IPS DF 6.9 (cell line): ENCODE data around the gene H3-3A.

Experiments
- DNase-seq: peaks from one replicate; pipeline ENCODE4 v3.0.0-alpha.2; 2013; ENCODE audit warnings: low read depth, low spot score
- H3K27ac ChIP-seq: one replicate; pipeline ENCODE4 v1.5.1; 2013; ENCODE audit warnings: low read length, control low read depth
- H3K27me3 ChIP-seq: 2 replicates; pipeline ENCODE4 v1.6.1; 2013; ENCODE audit warnings: mild to moderate bottlenecking, low read length; ENCODE audit not compliant: control insufficient read depth, insufficient read depth
- H3K36me3 ChIP-seq: 2 replicates; pipeline ENCODE4 v1.6.1; 2013; ENCODE audit warnings: low read length; ENCODE audit not compliant: control insufficient read depth, insufficient read depth
- H3K4me1 ChIP-seq: 2 replicates; pipeline ENCODE4 v1.6.1; 2013; ENCODE audit warnings: low read length; ENCODE audit not compliant: control insufficient read depth, insufficient read depth
- H3K4me3 ChIP-seq: 2 replicates; pipeline ENCODE4 v1.5.1; 2013; ENCODE audit warnings: mild to moderate bottlenecking, low read length
- H3K9me3 ChIP-seq: 2 replicates; pipeline ENCODE4 v1.6.1; 2013; ENCODE audit warnings: low read length, inconsistent platforms; ENCODE audit not compliant: control insufficient read depth, insufficient read depth
- WGBS: extraction: QIAGEN DNeasy Blood & Tissue Kit; methylation state at CpG from one replicate; pipeline ENCODE4 v1.1.7; 2013; ENCODE audit warnings: mixed read lengths, missing lambda C conversion rate; ENCODE audit not compliant: insufficient read length, insufficient coverage; 5-methylcytosine and 5-hydroxymethylcytosine counted together

H3-3A gene

GRCh38 chr1:226111883-226112261 is 49.4 kb downstream of the H3-3A start:
- Histone ChIP-seq H3K36me3 (no peaks in the 10 kb centered on the region), H3K9me3 (no peaks in the 10 kb centered on the region), H3K27me3 (no peaks in the 10 kb centered on the region), H3K4me1 (peaks cover 8% of the 10 kb centered on the region), H3K27ac (no peak overlapping the region), H3K4me3 (no peak overlapping the region)
- WGBS: no CpG with 5 or more reads among the region's 7 CpGs
- DNase-seq: no peak

- Histone ChIP-seq H3K36me3 (no peaks in the 10 kb centered on the region), H3K4me3 (no peak overlapping the region), H3K27me3 (no peaks in the 10 kb centered on the region), H3K9me3 (no peaks in the 10 kb centered on the region), H3K4me1 (peaks cover 5% of the 10 kb centered on the region), H3K27ac (no peak overlapping the region)
- WGBS: no CpG with 5 or more reads among the region's 3 CpGs
- DNase-seq: no peak
Measured at GRCh38 chr1:226112626-226113025, 50.1 kb downstream of the H3-3A start.

GRCh38 chr1:226116673-226117072 is 54.2 kb downstream of the H3-3A start:
- no peak overlapping the region for H3K4me3 ChIP-seq
- H3K27me3 ChIP-seq: no peaks in the 10 kb centered on the region
- H3K4me1 ChIP-seq: peaks cover 3% of the 10 kb centered on the region
- no peaks in the 10 kb centered on the region for H3K9me3 ChIP-seq
- no peak for DNase-seq
- H3K36me3 ChIP-seq: no peaks in the 10 kb centered on the region
- H3K27ac ChIP-seq: no peak overlapping the region
- no CpG with 5 or more reads among the region's 3 CpGs for WGBS

- no peaks in the 10 kb centered on the region for H3K36me3 ChIP-seq
Measured at GRCh38 chr1:226117330-226117729, 54.8 kb downstream of the H3-3A start.

GRCh38 chr1:226118357-226118756 is 55.8 kb downstream of the H3-3A start:
- H3K4me1 ChIP-seq: peaks cover 2% of the 10 kb centered on the region; the same call in 1 of the 2 replicates
- no peak for DNase-seq
- H3K4me3 ChIP-seq: no peak overlapping the region
- no peaks in the 10 kb centered on the region for H3K9me3 ChIP-seq
- no CpG with 5 or more reads among the region's 4 CpGs for WGBS
- H3K36me3 ChIP-seq: no peaks in the 10 kb centered on the region
- no peak overlapping the region for H3K27ac ChIP-seq
- no peaks in the 10 kb centered on the region for H3K27me3 ChIP-seq

More at GRCh38 chr1:226117330-226117729, 54.8 kb downstream of the H3-3A start:
- H3K27ac ChIP-seq: no peak overlapping the region
- no CpG with 5 or more reads among the region's 6 CpGs for whole genome bisulfite sequencing
- H3K9me3 ChIP-seq: no peaks in the 10 kb centered on the region
- DNase-seq: no peak
- H3K4me1 ChIP-seq: peaks cover 2% of the 10 kb centered on the region; the same call in 1 of the 2 replicates
- H3K4me3 ChIP-seq: no peak overlapping the region
- no peaks in the 10 kb centered on the region for H3K27me3 ChIP-seq

- Histone ChIP-seq H3K4me1 (peaks cover 4% of the 10 kb centered on the region), H3K27me3 (no peaks in the 10 kb centered on the region), H3K9me3 (no peaks in the 10 kb centered on the region), H3K4me3 (no peak overlapping the region), H3K27ac (no peak overlapping the region), H3K36me3 (no peaks in the 10 kb centered on the region)
- no CpG with 5 or more reads among the region's 6 CpGs for WGBS
- DNase-seq: no peak
Measured at GRCh38 chr1:226119169-226119568, 56.7 kb downstream of the H3-3A start.

- no peak overlapping the region for H3K4me3 ChIP-seq
- H3K36me3 ChIP-seq: no peaks in the 10 kb centered on the region
- H3K4me1 ChIP-seq: peaks cover 7% of the 10 kb centered on the region
- H3K9me3 ChIP-seq: no peaks in the 10 kb centered on the region
- no CpG with 5 or more reads among the region's 5 CpGs for WGBS
- no peak for DNase-seq
- H3K27ac ChIP-seq: no peak overlapping the region
- no peaks in the 10 kb centered on the region for H3K27me3 ChIP-seq
Measured at GRCh38 chr1:226120398-226120797, 57.9 kb downstream of the H3-3A start.

GRCh38 chr1:226121049-226121586 is 58.6 kb downstream of the H3-3A start:
- Histone ChIP-seq H3K9me3 (no peaks in the 10 kb centered on the region), H3K4me1 (peaks cover 7% of the 10 kb centered on the region), H3K36me3 (no peaks in the 10 kb centered on the region), H3K27ac (no peak overlapping the region), H3K4me3 (peak overlapping the region; percentile 81; the same call in 1 of the 2 replicates), H3K27me3 (no peaks in the 10 kb centered on the region)
- no CpG with 5 or more reads among the region's 37 CpGs for WGBS
- no peak for DNase-seq
